IPS-20b (cell line): ENCODE data around the gene MAPKAPK3.

Experiments used
- H3K27ac ChIP-seq: one replicate; pipeline ENCODE4 v1.5.1; 2013; ENCODE audit warnings: low read length
- H3K27me3 ChIP-seq: 2 replicates; pipeline ENCODE4 v1.6.1; 2013; ENCODE audit warnings: mild to moderate bottlenecking, low read length, inconsistent platforms; ENCODE audit not compliant: insufficient read depth
- H3K36me3 ChIP-seq: 2 replicates; pipeline ENCODE4 v1.6.1; 2013; ENCODE audit warnings: low read depth, mild to moderate bottlenecking, inconsistent platforms, low read length, moderate library complexity; ENCODE audit not compliant: insufficient read depth
- H3K4me1 ChIP-seq: 2 replicates; pipeline ENCODE4 v1.6.1; 2013; ENCODE audit warnings: mild to moderate bottlenecking, control low read depth, inconsistent platforms, low read length, moderate library complexity; ENCODE audit not compliant: insufficient read depth
- H3K4me3 ChIP-seq: 2 replicates; pipeline ENCODE4 v1.5.1; 2013; ENCODE audit warnings: mild to moderate bottlenecking, low read length, inconsistent platforms
- H3K9ac ChIP-seq: 2 replicates; pipeline ENCODE4 v1.6.1; 2013; ENCODE audit warnings: low read depth, mild to moderate bottlenecking, inconsistent platforms, low read length, moderate library complexity
- H3K9me3 ChIP-seq: 2 replicates; pipeline ENCODE4 v1.6.1; 2013; ENCODE audit warnings: mild to moderate bottlenecking, low read depth, low read length, inconsistent platforms; ENCODE audit not compliant: insufficient read depth

The MAPKAPK3 gene

GRCh38 chr3:50604110-50604621 is 12.8 kb upstream of the MAPKAPK3 start:
- Histone ChIP-seq H3K27ac (no peak overlapping the region), H3K4me1 (no peaks in the 10 kb centered on the region)

DNA sequence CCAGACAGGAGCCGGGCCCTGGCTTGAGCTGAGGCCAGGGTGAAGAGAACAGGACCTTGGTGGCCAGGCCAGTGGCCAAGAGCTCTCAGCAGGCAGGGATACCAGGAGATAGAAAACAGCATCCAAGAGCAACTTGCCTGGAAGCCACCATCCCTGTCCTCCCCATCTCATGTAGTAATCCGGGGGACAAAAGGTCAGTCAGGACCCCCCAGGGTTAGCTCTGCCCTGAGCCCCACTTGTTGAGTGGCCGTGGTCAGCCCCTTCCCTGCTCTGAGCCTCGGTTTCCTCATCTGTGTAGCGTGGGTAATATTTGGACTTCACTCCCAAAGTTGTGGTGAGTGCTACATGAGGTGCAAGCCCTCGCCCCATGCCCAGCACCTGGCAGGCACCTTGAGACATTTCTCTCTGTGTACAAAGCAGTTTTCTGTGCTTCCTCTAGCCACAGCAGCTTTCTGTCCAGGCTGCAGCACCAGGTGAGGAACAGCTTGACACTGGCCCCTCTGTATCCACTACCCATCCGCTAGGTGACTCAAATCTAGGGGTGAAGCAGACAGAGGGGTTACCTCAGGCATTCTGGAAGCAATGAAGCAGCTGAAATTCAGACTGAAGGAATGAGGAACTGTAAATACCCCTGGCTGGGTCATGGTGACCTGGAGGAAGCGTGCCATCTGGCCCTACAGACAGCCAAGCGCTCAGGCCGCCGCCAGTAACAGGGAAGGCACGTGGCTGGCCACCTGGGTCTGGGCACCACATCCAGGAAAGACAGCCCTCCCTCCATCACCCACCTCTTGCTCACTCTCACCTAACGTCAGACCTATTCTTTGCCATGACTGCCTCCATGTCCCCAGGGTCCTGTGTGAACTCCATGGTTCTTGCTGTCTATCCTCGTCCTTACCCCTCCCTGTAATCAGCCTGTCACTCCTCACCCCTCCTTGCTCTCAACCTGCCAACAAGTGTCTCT is 12.0 kb upstream of the MAPKAPK3 start:
- Histone ChIP-seq H3K9me3 (no peaks in the 10 kb centered on the region), H3K4me3 (no peak overlapping the region), H3K4me1 (no peaks in the 10 kb centered on the region), H3K9ac (no peak overlapping the region), H3K27ac (no peak overlapping the region), H3K36me3 (no peaks in the 10 kb centered on the region; the same call in 1 of the 2 replicates), H3K27me3 (peaks cover 5% of the 10 kb centered on the region)

More at GRCh38 chr3:50604110-50604621, 12.8 kb upstream of the MAPKAPK3 start:
- no peaks in the 10 kb centered on the region for H3K27me3 ChIP-seq
- H3K9ac ChIP-seq: no peak overlapping the region
- no peaks in the 10 kb centered on the region; the same call in 1 of the 2 replicates for H3K36me3 ChIP-seq
- no peaks in the 10 kb centered on the region for H3K9me3 ChIP-seq
- H3K4me3 ChIP-seq: no peak overlapping the region

DNA sequence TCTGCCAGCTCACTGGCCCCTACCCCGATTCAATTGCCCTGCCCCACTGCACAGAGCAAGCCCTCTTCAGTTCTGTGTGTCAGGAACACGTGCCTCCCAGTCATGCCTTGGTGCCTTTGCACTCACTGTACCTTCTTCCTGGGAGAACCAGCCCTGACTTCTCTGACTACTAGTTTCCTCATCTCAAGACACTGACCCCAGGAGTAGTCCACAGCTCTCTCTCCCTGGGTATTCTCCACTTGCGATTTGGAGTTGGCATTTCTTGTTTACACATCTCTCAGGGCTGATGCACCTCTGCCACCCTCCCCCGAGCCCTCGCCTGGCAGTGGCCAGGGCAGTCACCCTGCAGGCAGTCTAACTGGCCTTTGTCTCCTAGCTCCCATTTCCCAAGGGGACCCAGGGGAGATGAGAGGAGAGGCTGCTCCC is 11.0 kb upstream of the MAPKAPK3 start:
- peaks cover 15% of the 10 kb centered on the region for H3K27me3 ChIP-seq
- H3K27ac ChIP-seq: no peak overlapping the region
- no peaks in the 10 kb centered on the region for H3K9me3 ChIP-seq
- no peak overlapping the region for H3K9ac ChIP-seq
- H3K4me3 ChIP-seq: no peak overlapping the region
- H3K4me1 ChIP-seq: no peaks in the 10 kb centered on the region
- H3K36me3 ChIP-seq: no peaks in the 10 kb centered on the region; the same call in 1 of the 2 replicates

- Histone ChIP-seq H3K9ac (no peak overlapping the region), H3K9me3 (no peaks in the 10 kb centered on the region), H3K36me3 (no peaks in the 10 kb centered on the region; the same call in 1 of the 2 replicates), H3K27me3 (peaks cover 20% of the 10 kb centered on the region), H3K27ac (no peak overlapping the region), H3K4me1 (no peaks in the 10 kb centered on the region), H3K4me3 (no peak overlapping the region)
Observed at GRCh38 chr3:50606596-50606995, 10.4 kb upstream of the MAPKAPK3 start.

GRCh38 chr3:50607271-50608091 is 9.5 kb upstream of the MAPKAPK3 start:
- H3K4me1 ChIP-seq: 0 out of 2 replicates have a peak, but pooled peaks cover 2% of the 10 kb centered on the region
- H3K9me3 ChIP-seq: no peaks in the 10 kb centered on the region
- no peak overlapping the region for H3K4me3 ChIP-seq
- no peak overlapping the region for H3K27ac ChIP-seq
- H3K9ac ChIP-seq: no peak overlapping the region
- no peaks in the 10 kb centered on the region; the same call in 1 of the 2 replicates for H3K36me3 ChIP-seq
- peaks cover 24% of the 10 kb centered on the region for H3K27me3 ChIP-seq

DNA sequence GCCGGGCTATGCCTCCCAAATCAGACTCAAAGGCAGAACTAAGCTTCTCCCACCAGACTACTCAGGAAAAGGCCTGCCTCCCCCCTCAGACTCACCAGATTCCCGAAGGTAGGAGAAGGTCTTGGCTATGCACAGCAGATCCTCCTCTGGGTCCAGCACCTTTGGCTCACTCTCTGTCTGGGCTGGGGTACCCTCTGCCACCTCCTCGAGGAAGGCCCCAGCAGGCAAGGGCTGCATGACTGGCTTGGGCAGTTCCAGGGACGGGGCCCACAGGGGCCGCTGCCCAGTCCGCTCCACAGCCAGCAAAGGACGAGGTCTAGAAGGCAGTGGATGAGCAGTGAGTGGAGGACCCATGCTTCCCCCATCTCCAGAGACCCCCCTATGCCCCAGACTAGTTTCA is 8.7 kb upstream of the MAPKAPK3 start:
- H3K27me3 ChIP-seq: peaks cover 32% of the 10 kb centered on the region
- 0 out of 2 replicates have a peak, but pooled peaks cover 2% of the 10 kb centered on the region for H3K4me1 ChIP-seq
- no peak overlapping the region for H3K9ac ChIP-seq
- no peaks in the 10 kb centered on the region; the same call in 1 of the 2 replicates for H3K36me3 ChIP-seq
- no peak overlapping the region for H3K27ac ChIP-seq
- no peaks in the 10 kb centered on the region for H3K9me3 ChIP-seq
- H3K4me3 ChIP-seq: no peak overlapping the region

DNA sequence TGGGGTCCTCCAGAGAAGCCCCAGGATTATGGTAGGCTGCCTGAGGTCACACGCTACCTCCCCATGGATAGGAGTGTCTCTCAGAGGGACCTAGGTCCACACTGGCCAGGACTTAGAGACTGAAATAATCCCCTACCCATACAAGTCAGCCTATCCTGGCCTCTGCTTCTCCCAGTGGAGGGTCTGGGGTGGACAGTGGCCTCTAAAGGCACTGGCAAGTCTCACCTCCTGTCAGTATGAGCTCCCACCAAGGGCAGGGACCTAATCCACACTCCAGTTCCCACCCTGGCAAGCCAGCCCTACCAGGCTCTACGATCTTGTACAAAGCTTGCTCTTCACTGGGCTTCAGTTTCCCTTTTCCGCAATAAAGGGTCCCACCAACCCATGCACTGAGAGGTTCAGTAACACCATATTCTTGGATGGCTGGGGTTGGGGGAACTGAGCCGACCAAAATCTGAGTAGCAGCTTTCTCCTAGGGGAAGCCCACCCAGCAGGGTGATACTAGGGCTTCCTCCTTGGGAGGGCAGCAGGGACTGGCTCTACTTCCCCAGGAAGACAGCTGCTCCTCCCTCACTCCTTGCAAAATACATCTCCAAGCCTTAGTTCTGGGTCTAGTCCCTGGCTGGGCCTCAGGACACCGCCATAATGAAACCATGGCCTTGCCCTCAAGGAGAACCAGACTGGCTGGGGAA is 7.7 kb upstream of the MAPKAPK3 start:
- H3K36me3 ChIP-seq: no peaks in the 10 kb centered on the region; the same call in 1 of the 2 replicates
- H3K27me3 ChIP-seq: peaks cover 40% of the 10 kb centered on the region
- H3K27ac ChIP-seq: no peak overlapping the region
- H3K4me1 ChIP-seq: 0 out of 2 replicates have a peak, but pooled peaks cover 2% of the 10 kb centered on the region
- no peak overlapping the region for H3K9ac ChIP-seq
- no peak overlapping the region for H3K4me3 ChIP-seq
- H3K9me3 ChIP-seq: no peaks in the 10 kb centered on the region

DNA sequence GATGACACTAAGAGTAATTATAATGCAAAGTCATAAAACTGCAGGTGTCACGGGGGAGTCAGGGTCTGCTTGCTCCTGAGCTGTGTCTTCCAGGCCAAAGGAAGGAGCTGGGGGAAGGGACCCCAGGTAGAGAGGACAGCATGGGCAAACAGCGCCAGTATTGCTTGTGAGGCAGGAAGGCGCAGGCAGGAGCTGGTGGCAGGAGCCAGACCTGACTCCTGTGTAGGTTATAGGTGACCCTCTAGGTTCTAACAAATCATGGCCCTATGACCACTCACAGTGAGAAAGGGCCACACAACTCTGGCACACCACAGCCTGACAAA is 7.2 kb upstream of the MAPKAPK3 start:
- H3K9ac ChIP-seq: no peak overlapping the region
- no peak overlapping the region for H3K27ac ChIP-seq
- no peak overlapping the region for H3K4me3 ChIP-seq
- H3K9me3 ChIP-seq: no peaks in the 10 kb centered on the region
- 0 out of 2 replicates have a peak, but pooled peaks cover 2% of the 10 kb centered on the region for H3K4me1 ChIP-seq
- no peaks in the 10 kb centered on the region; the same call in 1 of the 2 replicates for H3K36me3 ChIP-seq
- peaks cover 40% of the 10 kb centered on the region for H3K27me3 ChIP-seq

DNA sequence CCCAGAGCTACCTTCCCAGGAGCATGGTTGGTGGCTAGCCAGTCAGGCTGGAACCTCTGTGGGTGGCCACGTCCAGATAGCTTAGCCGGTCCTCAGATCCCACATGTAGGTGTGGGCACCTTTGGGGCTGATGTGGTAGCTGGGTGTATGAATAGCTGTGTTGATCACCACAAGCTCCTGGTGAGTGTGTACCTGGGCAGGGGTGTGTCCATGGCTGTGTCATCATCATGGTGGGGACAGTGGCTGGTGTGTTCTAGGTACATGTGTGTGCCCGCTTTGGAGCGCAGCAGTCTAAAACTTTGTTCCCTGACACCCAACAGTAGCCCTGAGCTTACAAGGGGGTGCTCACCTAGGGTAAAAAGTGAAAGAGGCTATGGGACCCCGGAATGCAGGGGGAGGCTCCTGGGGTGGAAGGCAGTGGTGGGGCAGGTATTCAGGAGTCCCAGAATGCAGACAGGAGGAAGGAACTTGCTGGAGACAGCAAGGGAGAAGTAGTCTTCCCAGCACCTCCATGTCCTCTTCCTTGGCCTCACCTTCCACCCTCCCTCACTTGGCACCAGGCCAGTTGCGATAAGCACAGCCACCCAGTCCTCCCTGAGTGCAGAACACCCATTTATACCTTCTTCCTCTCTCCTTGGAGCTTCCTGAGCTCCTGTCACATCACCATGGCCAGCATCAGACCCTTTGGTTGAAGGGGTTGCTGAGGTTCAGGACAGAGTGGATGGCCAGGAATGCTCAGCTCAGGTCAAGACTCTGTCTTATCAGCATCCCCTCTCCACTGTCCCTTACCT is 6.6 kb upstream of the MAPKAPK3 start:
- H3K27ac ChIP-seq: no peak overlapping the region
- peak overlapping the region; percentile 75; the same call in 1 of the 2 replicates for H3K4me3 ChIP-seq
- H3K9ac ChIP-seq: peak overlapping the region; percentile 74; the same call in 1 of the 2 replicates

DNA sequence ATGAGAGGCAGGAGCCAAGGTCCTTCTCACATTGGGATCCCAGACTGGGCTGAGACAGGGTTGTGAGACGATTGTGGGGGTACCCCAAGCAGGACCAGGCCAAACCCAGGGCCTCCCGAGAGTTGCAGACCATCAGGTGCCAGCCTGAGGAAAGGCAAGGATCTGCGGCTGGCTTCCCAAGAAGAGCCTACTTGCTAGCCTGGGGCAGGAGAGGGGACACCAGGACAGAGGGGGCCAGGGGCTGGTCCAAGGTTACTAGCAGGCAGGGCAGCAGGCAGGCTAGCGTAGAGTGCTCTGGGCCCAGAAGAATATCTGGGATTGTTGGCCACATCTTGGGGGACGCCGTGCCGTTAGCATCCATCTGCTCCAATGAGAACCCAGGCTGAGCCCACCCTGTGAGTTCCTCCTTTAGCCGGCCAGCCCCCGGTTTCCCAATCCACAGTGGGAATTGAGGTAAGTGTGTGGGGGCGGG is 5.9 kb upstream of the MAPKAPK3 start:
- Histone ChIP-seq H3K27ac (no peak overlapping the region), H3K36me3 (no peaks in the 10 kb centered on the region; the same call in 1 of the 2 replicates)

More for the DNA sequence above, 6.6 kb upstream of the MAPKAPK3 start:
- H3K36me3 ChIP-seq: no peaks in the 10 kb centered on the region; the same call in 1 of the 2 replicates
- H3K4me1 ChIP-seq: 0 out of 2 replicates have a peak, but pooled peaks cover 2% of the 10 kb centered on the region
- peaks cover 43% of the 10 kb centered on the region for H3K27me3 ChIP-seq
- no peaks in the 10 kb centered on the region for H3K9me3 ChIP-seq

More for the DNA sequence above, 5.9 kb upstream of the MAPKAPK3 start:
- Histone ChIP-seq H3K4me1 (0 out of 2 replicates have a peak, but pooled peaks cover 2% of the 10 kb centered on the region), H3K9me3 (no peaks in the 10 kb centered on the region), H3K27me3 (peaks cover 48% of the 10 kb centered on the region), H3K4me3 (peak overlapping the region; percentile 75), H3K9ac (peak overlapping the region; percentile 74; the same call in 1 of the 2 replicates)
